ENCODE measurements around the gene ZNF672. TPM values are rescaled to one million over a fixed set of nuclear protein-coding genes. Genes with fewer than 3 reads are reported as not detected.

Gene ZNF672
- total RNA-seq, 1 experiment from 2014 or later, result 27.6 TPM

DNA sequence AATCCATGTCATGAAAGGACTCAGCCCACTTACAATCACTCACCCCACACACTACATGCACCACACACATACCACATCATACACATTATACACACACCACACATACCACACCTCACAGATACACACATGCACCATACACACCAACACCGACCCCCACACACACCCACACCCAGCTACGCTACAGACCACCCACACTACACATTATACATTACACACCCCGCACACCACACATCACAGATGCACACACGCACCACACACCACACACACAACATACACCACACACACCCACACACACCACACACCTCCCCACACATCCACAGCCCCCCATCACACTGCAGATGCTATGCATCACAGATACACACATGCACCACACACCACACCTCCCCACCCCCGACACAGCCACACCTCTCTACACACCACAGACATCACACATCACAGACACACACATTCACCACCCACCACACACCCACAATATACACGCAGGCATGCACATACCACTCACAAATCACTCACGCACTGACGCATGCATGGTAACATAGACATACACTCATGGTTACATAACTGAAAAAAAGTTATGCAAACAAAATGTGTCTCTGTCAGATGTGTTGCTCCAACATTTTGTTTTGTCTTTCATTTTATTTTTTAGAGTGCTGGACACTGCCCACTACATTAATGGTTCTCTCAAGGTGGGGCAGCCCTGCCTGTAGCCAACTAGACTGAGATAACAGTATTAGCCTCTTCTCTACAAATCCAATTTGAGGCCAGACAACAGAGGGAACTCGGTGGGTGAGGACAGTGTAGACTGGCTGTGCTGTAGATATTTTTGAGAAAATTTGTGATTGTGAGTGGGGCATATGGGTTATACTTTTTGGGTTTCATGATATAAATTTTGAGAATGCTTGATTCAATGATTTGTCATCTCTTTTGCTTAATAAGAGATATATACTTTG is 52.8 kb downstream of the ZNF672 start:
- CTCF ChIA-PET, result no interaction called here

DNA sequence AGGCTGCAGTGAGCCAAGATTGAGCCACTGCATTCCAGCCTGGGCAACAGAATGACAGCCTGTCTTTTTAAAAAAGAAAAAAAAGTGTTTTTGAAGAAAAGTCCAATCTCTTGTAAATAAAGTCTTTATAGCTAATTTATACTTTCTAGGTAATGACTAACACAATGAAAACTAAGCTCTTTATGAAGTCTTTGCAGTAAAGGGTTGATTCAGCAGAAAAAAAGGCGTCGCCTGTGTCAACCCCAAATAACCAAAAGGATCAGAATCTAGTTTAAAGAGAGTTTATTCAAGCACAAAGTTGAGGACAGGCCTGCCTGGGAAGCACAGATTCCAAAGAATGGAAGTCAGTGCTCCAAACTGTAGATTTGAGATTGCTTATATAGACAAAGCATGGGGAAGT is 53.7 kb downstream of the ZNF672 start:
- no peak overlapping the region for H3K27ac ChIP-seq (ENCODE audit: low read depth, low read length)
- H3K27me3 ChIP-seq (ENCODE audit: insufficient read depth, low read length), result no peaks in the 10 kb centered on the region
- CTCF ChIA-PET, result no interaction called here
- no peak for ATAC-seq
- H3K9me3 ChIP-seq (ENCODE audit: control insufficient read depth in 1 of 2, insufficient read depth in 1 of 2, low read depth in 1 of 2, low read length in 2 of 2), result no peaks in the 10 kb centered on the region
- TF ChIP-seq POLR2AphosphoS5 (IDR thresholded peaks at IDR 0.05; ENCODE audit: low read depth, low read length) (no peak), JUND (IDR thresholded peaks at IDR 0.05) (no peak), TCF7L2 (IDR thresholded peaks at IDR 0.05; ENCODE audit: borderline replicate concordance, extremely low read depth, insufficient read depth, insufficient read length) (no peak), EZH2 (IDR thresholded peaks at IDR 0.05) (no peak)
- TF ChIP-seq, protein P1, sequence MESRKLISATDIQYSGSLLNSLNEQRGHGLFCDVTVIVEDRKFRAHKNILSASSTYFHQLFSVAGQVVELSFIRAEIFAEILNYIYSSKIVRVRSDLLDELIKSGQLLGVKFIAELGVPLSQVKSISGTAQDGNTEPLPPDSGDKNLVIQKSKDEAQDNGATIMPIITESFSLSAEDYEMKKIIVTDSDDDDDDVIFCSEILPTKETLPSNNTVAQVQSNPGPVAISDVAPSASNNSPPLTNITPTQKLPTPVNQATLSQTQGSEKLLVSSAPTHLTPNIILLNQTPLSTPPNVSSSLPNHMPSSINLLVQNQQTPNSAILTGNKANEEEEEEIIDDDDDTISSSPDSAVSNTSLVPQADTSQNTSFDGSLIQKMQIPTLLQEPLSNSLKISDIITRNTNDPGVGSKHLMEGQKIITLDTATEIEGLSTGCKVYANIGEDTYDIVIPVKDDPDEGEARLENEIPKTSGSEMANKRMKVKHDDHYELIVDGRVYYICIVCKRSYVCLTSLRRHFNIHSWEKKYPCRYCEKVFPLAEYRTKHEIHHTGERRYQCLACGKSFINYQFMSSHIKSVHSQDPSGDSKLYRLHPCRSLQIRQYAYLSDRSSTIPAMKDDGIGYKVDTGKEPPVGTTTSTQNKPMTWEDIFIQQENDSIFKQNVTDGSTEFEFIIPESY (IDR thresholded peaks at IDR 0.05; ENCODE audit: extremely low read depth, insufficient replicate concordance, low read length), result no peak
- TF ChIP-seq, protein P2, sequence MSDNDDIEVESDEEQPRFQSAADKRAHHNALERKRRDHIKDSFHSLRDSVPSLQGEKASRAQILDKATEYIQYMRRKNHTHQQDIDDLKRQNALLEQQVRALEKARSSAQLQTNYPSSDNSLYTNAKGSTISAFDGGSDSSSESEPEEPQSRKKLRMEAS (IDR thresholded peaks at IDR 0.05), result no peak
- DNase-seq (ENCODE audit: low read depth, low spot score), result no peak
- H3K79me2 ChIP-seq (ENCODE audit: insufficient read depth, low read length), result no peaks in the 10 kb centered on the region
- no peaks in the 10 kb centered on the region for H3K36me3 ChIP-seq (ENCODE audit: control insufficient read depth in 1 of 2, insufficient read depth in 2 of 2, low read length in 2 of 2)
- no peaks in the 10 kb centered on the region for H3K4me1 ChIP-seq (ENCODE audit: control insufficient read depth in 1 of 2, insufficient read depth in 2 of 2, low read length in 2 of 2)
- RAD21 ChIA-PET (ENCODE audit: low non-redundant PET in 1 of 2, low total read pairs in 2 of 2, uncharacterized antibody in 2 of 2, unreplicated experiment in 2 of 2), result no interaction called here
- no peak overlapping the region for H3K4me3 ChIP-seq (replicated peaks in 1 of 2; ENCODE audit: low read depth in 1 of 2, low read length in 2 of 2)
- no TSS peak for BruUV-seq (replicated peaks)
- H3K9ac ChIP-seq (ENCODE audit: low read length), result no peak overlapping the region
- H4K20me1 ChIP-seq (ENCODE audit: insufficient read depth), result no peaks in the 10 kb centered on the region
- H2AFZ ChIP-seq (ENCODE audit: low read depth, low read length, poor library complexity, severe bottlenecking), result no peak overlapping the region
- H3K9me2 ChIP-seq (ENCODE audit: insufficient read depth), result no peaks in the 10 kb centered on the region
- no peak overlapping the region for H3K4me2 ChIP-seq (ENCODE audit: low read length)
- POLR2A ChIA-PET, result no interaction called here
- intact Hi-C loops (cut with micrococcal nuclease), result no loop called here

More for the DNA sequence above, 52.8 kb downstream of the ZNF672 start:
- Histone ChIP-seq H3K4me2 (ENCODE audit: low read length) (no peak overlapping the region), H3K36me3 (ENCODE audit: control insufficient read depth in 1 of 2, insufficient read depth in 2 of 2, low read length in 2 of 2) (no peaks in the 10 kb centered on the region), H4K20me1 (ENCODE audit: insufficient read depth) (no peaks in the 10 kb centered on the region), H3K9ac (ENCODE audit: low read length) (no peak overlapping the region), H3K4me1 (ENCODE audit: control insufficient read depth in 1 of 2, insufficient read depth in 2 of 2, low read length in 2 of 2) (no peaks in the 10 kb centered on the region), H3K27ac (ENCODE audit: low read depth, low read length) (no peak overlapping the region), H3K9me2 (ENCODE audit: insufficient read depth) (no peaks in the 10 kb centered on the region), H3K79me2 (ENCODE audit: insufficient read depth, low read length) (no peaks in the 10 kb centered on the region), H3K9me3 (ENCODE audit: control insufficient read depth in 1 of 2, insufficient read depth in 1 of 2, low read depth in 1 of 2, low read length in 2 of 2) (no peaks in the 10 kb centered on the region), H3K27me3 (ENCODE audit: insufficient read depth, low read length) (no peaks in the 10 kb centered on the region), H3K4me3 (replicated peaks in 1 of 2; ENCODE audit: low read depth in 1 of 2, low read length in 2 of 2) (no peak overlapping the region), H2AFZ (ENCODE audit: low read depth, low read length, poor library complexity, severe bottlenecking) (no peak overlapping the region)
- ChIA-PET RAD21 (ENCODE audit: low non-redundant PET in 1 of 2, low total read pairs in 2 of 2, uncharacterized antibody in 2 of 2, unreplicated experiment in 2 of 2) (no interaction called here), POLR2A (no interaction called here)
- DNase-seq (ENCODE audit: low read depth, low spot score), result no peak
- no peak for TF ChIP-seq CEBPB (IDR thresholded peaks at IDR 0.05; ENCODE audit: low read depth)
- no peak for ATAC-seq
- BruUV-seq (replicated peaks), result no TSS peak
- intact Hi-C loops (cut with micrococcal nuclease), result no loop called here
